IPS-20b (cell line): ENCODE measurements around the gene SSBP3.

ENCODE experiments used
- H3K27ac ChIP-seq: one replicate; pipeline ENCODE4 v1.5.1; 2013; ENCODE audit warnings: low read length
- H3K27me3 ChIP-seq: 2 replicates; pipeline ENCODE4 v1.6.1; 2013; ENCODE audit warnings: mild to moderate bottlenecking, low read length, inconsistent platforms; ENCODE audit not compliant: insufficient read depth
- H3K36me3 ChIP-seq: 2 replicates; pipeline ENCODE4 v1.6.1; 2013; ENCODE audit warnings: low read depth, mild to moderate bottlenecking, inconsistent platforms, low read length, moderate library complexity; ENCODE audit not compliant: insufficient read depth
- H3K4me1 ChIP-seq: 2 replicates; pipeline ENCODE4 v1.6.1; 2013; ENCODE audit warnings: mild to moderate bottlenecking, control low read depth, inconsistent platforms, low read length, moderate library complexity; ENCODE audit not compliant: insufficient read depth
- H3K4me3 ChIP-seq: 2 replicates; pipeline ENCODE4 v1.5.1; 2013; ENCODE audit warnings: mild to moderate bottlenecking, low read length, inconsistent platforms
- H3K9ac ChIP-seq: 2 replicates; pipeline ENCODE4 v1.6.1; 2013; ENCODE audit warnings: low read depth, mild to moderate bottlenecking, inconsistent platforms, low read length, moderate library complexity
- H3K9me3 ChIP-seq: 2 replicates; pipeline ENCODE4 v1.6.1; 2013; ENCODE audit warnings: mild to moderate bottlenecking, low read depth, low read length, inconsistent platforms; ENCODE audit not compliant: insufficient read depth

The SSBP3 gene

GRCh38 chr1:54249819-54250435 is 156.3 kb downstream of the SSBP3 start:
- no peak overlapping the region for H3K27ac ChIP-seq
- H3K36me3 ChIP-seq: peaks cover 54% of the 10 kb centered on the region
- H3K27me3 ChIP-seq: no peaks in the 10 kb centered on the region
- no peaks in the 10 kb centered on the region for H3K9me3 ChIP-seq
- H3K4me1 ChIP-seq: peaks cover 3% of the 10 kb centered on the region; the same call in 1 of the 2 replicates
- no peak overlapping the region for H3K9ac ChIP-seq
- no peak overlapping the region for H3K4me3 ChIP-seq

GRCh38 chr1:54248966-54249365 is 157.2 kb downstream of the SSBP3 start:
- Histone ChIP-seq H3K27me3 (no peaks in the 10 kb centered on the region), H3K9ac (no peak overlapping the region), H3K4me1 (peaks cover 3% of the 10 kb centered on the region; the same call in 1 of the 2 replicates), H3K9me3 (no peaks in the 10 kb centered on the region), H3K27ac (no peak overlapping the region), H3K4me3 (no peak overlapping the region), H3K36me3 (peaks cover 59% of the 10 kb centered on the region)

GRCh38 chr1:54247863-54248515 is 158.2 kb downstream of the SSBP3 start:
- H3K36me3 ChIP-seq: peaks cover 68% of the 10 kb centered on the region
- H3K4me1 ChIP-seq: peaks cover 3% of the 10 kb centered on the region; the same call in 1 of the 2 replicates
- no peak overlapping the region for H3K27ac ChIP-seq
- H3K9ac ChIP-seq: no peak overlapping the region
- no peaks in the 10 kb centered on the region for H3K9me3 ChIP-seq
- no peaks in the 10 kb centered on the region for H3K27me3 ChIP-seq
- no peak overlapping the region for H3K4me3 ChIP-seq

- Histone ChIP-seq H3K27me3 (no peaks in the 10 kb centered on the region), H3K27ac (no peak overlapping the region)
Observed at GRCh38 chr1:54246116-54246721, 160.0 kb downstream of the SSBP3 start.

GRCh38 chr1:54245501-54245900 is 160.7 kb downstream of the SSBP3 start:
- Histone ChIP-seq H3K36me3 (peaks cover 68% of the 10 kb centered on the region), H3K27me3 (no peaks in the 10 kb centered on the region), H3K27ac (no peak overlapping the region), H3K4me3 (no peak overlapping the region), H3K4me1 (peaks cover under 1% of the 10 kb centered on the region; the same call in 1 of the 2 replicates), H3K9me3 (no peaks in the 10 kb centered on the region), H3K9ac (no peak overlapping the region)

More at GRCh38 chr1:54246116-54246721, 160.0 kb downstream of the SSBP3 start:
- no peak overlapping the region for H3K9ac ChIP-seq
- H3K9me3 ChIP-seq: no peaks in the 10 kb centered on the region
- H3K4me3 ChIP-seq: no peak overlapping the region
- peaks cover 72% of the 10 kb centered on the region for H3K36me3 ChIP-seq
- H3K4me1 ChIP-seq: peaks cover 3% of the 10 kb centered on the region; the same call in 1 of the 2 replicates

GRCh38 chr1:54244655-54245054 is 161.5 kb downstream of the SSBP3 start:
- Histone ChIP-seq H3K4me1 (no peaks in the 10 kb centered on the region), H3K27me3 (no peaks in the 10 kb centered on the region), H3K9me3 (no peaks in the 10 kb centered on the region), H3K27ac (no peak overlapping the region), H3K4me3 (no peak overlapping the region), H3K36me3 (peaks cover 69% of the 10 kb centered on the region), H3K9ac (no peak overlapping the region)

- H3K27ac ChIP-seq: no peak overlapping the region
- no peaks in the 10 kb centered on the region for H3K4me1 ChIP-seq
- H3K27me3 ChIP-seq: no peaks in the 10 kb centered on the region
- H3K9ac ChIP-seq: no peak overlapping the region
- H3K9me3 ChIP-seq: no peaks in the 10 kb centered on the region
- no peak overlapping the region for H3K4me3 ChIP-seq
- peaks cover 75% of the 10 kb centered on the region for H3K36me3 ChIP-seq
Observed at GRCh38 chr1:54243022-54243421, 163.2 kb downstream of the SSBP3 start.

GRCh38 chr1:54241364-54241763 is 164.8 kb downstream of the SSBP3 start:
- Histone ChIP-seq H3K9ac (no peak overlapping the region), H3K36me3 (peaks cover 79% of the 10 kb centered on the region), H3K9me3 (no peaks in the 10 kb centered on the region), H3K4me3 (no peak overlapping the region), H3K4me1 (no peaks in the 10 kb centered on the region), H3K27me3 (no peaks in the 10 kb centered on the region), H3K27ac (no peak overlapping the region)

GRCh38 chr1:54240741-54241335 is 165.4 kb downstream of the SSBP3 start:
- Histone ChIP-seq H3K27me3 (no peaks in the 10 kb centered on the region), H3K36me3 (peaks cover 75% of the 10 kb centered on the region), H3K9me3 (no peaks in the 10 kb centered on the region), H3K27ac (no peak overlapping the region), H3K4me3 (no peak overlapping the region), H3K4me1 (no peaks in the 10 kb centered on the region), H3K9ac (no peak overlapping the region)

- peaks cover 69% of the 10 kb centered on the region for H3K36me3 ChIP-seq
- H3K27ac ChIP-seq: no peak overlapping the region
- no peaks in the 10 kb centered on the region for H3K27me3 ChIP-seq
- no peaks in the 10 kb centered on the region for H3K4me1 ChIP-seq
- H3K4me3 ChIP-seq: no peak overlapping the region
- H3K9ac ChIP-seq: no peak overlapping the region
- H3K9me3 ChIP-seq: no peaks in the 10 kb centered on the region
Observed at GRCh38 chr1:54239631-54240031, 166.6 kb downstream of the SSBP3 start.

GRCh38 chr1:54239035-54239383 is 167.2 kb downstream of the SSBP3 start:
- Histone ChIP-seq H3K36me3 (peaks cover 68% of the 10 kb centered on the region), H3K4me1 (no peaks in the 10 kb centered on the region)

More at GRCh38 chr1:54239035-54239383, 167.2 kb downstream of the SSBP3 start:
- Histone ChIP-seq H3K9me3 (no peaks in the 10 kb centered on the region), H3K4me3 (no peak overlapping the region), H3K27me3 (no peaks in the 10 kb centered on the region), H3K27ac (no peak overlapping the region), H3K9ac (no peak overlapping the region)
